Measurements from ENCODE around the gene C22orf23. TPM values are rescaled to one million over a fixed set of nuclear protein-coding genes. Genes with fewer than 3 reads are reported as not detected.

Gene C22orf23
- total and polyA plus RNA-seq, 9 of the 15 experiments (the other 6 are each of a cell fraction or from before 2014, with no cell fraction given) = 0.25 to 1.0 (median 0.53) TPM

DNA sequence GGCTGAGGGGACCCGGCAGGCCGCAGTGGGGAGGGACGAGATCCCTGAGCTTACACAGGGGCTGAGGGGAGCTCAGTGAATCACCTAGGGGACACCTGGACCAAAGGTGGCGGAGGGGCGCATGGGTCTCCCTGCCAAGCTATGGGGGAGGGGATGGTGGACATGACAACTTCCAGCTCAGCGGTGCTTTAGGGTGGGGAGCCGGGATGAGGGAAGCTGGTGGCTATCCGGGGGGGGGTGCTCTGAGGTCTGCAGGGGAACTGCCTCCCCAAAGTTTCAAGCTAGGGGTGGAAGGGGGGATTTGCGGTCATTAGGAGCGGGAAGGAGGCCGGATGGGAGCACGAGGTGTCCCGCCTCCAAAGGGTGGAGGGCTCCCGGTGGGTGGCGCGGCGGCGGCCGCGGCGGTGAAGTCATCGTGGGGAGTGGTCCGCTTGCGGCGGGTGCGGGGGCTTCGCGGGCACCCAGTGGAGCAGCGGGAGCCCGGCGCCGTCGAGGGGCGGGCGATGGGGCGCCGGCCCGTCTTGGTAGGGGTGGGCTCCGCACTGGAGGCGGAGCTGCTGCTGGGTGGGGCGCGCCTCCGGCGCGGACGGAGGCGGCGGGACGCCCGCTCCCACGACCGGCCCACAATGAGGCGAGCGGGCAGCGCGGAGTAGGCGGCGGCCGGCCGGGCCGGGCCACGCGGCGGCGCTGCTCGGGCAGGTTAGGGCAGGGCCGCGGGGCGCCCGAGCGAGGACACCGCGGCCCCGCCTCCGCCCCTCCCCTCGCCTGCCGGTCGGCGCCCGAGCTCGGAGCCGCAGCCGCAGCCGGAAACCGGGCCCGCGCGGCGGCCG is 47.7 kb downstream of the C22orf23 start, which contains the start of gene MICALL1 (continued):
- TF ChIP-seq, protein P1, sequence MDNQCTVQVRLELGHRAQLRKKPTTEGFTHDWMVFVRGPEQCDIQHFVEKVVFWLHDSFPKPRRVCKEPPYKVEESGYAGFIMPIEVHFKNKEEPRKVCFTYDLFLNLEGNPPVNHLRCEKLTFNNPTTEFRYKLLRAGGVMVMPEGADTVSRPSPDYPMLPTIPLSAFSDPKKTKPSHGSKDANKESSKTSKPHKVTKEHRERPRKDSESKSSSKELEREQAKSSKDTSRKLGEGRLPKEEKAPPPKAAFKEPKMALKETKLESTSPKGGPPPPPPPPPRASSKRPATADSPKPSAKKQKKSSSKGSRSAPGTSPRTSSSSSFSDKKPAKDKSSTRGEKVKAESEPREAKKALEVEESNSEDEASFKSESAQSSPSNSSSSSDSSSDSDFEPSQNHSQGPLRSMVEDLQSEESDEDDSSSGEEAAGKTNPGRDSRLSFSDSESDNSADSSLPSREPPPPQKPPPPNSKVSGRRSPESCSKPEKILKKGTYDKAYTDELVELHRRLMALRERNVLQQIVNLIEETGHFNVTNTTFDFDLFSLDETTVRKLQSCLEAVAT (IDR thresholded peaks at IDR 0.05) = 0 out of 4 replicates have a peak, but pooled peaks of 1 of the 2 experiments have one; percentile 20
- TF ChIP-seq PHF8 (IDR thresholded peaks at IDR 0.05; ENCODE audit: borderline replicate concordance, low read length) (peak; percentile 44; the same call in 1 of the 2 replicates), TRIM24 (IDR thresholded peaks at IDR 0.05) (0 out of 4 replicates have a peak, but pooled peaks of 1 of the 2 experiments have one; percentile 10), CCNT2 (IDR thresholded peaks at IDR 0.05; ENCODE audit: borderline replicate concordance, extremely low read depth, insufficient read length, low read depth, low read length) (peak; percentile 85), ZBTB17 (CRISPR knock-in tag; IDR thresholded peaks at IDR 0.05) (no peak)
- TF ChIP-seq, protein P2, sequence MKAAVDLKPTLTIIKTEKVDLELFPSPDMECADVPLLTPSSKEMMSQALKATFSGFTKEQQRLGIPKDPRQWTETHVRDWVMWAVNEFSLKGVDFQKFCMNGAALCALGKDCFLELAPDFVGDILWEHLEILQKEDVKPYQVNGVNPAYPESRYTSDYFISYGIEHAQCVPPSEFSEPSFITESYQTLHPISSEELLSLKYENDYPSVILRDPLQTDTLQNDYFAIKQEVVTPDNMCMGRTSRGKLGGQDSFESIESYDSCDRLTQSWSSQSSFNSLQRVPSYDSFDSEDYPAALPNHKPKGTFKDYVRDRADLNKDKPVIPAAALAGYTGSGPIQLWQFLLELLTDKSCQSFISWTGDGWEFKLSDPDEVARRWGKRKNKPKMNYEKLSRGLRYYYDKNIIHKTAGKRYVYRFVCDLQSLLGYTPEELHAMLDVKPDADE (conservative IDR thresholded peaks at IDR 0.05; ENCODE audit: control insufficient read depth, low read depth, low read length) = peak; percentile 67; the same call in 1 of the 2 replicates
- TF ChIP-seq, protein P3, sequence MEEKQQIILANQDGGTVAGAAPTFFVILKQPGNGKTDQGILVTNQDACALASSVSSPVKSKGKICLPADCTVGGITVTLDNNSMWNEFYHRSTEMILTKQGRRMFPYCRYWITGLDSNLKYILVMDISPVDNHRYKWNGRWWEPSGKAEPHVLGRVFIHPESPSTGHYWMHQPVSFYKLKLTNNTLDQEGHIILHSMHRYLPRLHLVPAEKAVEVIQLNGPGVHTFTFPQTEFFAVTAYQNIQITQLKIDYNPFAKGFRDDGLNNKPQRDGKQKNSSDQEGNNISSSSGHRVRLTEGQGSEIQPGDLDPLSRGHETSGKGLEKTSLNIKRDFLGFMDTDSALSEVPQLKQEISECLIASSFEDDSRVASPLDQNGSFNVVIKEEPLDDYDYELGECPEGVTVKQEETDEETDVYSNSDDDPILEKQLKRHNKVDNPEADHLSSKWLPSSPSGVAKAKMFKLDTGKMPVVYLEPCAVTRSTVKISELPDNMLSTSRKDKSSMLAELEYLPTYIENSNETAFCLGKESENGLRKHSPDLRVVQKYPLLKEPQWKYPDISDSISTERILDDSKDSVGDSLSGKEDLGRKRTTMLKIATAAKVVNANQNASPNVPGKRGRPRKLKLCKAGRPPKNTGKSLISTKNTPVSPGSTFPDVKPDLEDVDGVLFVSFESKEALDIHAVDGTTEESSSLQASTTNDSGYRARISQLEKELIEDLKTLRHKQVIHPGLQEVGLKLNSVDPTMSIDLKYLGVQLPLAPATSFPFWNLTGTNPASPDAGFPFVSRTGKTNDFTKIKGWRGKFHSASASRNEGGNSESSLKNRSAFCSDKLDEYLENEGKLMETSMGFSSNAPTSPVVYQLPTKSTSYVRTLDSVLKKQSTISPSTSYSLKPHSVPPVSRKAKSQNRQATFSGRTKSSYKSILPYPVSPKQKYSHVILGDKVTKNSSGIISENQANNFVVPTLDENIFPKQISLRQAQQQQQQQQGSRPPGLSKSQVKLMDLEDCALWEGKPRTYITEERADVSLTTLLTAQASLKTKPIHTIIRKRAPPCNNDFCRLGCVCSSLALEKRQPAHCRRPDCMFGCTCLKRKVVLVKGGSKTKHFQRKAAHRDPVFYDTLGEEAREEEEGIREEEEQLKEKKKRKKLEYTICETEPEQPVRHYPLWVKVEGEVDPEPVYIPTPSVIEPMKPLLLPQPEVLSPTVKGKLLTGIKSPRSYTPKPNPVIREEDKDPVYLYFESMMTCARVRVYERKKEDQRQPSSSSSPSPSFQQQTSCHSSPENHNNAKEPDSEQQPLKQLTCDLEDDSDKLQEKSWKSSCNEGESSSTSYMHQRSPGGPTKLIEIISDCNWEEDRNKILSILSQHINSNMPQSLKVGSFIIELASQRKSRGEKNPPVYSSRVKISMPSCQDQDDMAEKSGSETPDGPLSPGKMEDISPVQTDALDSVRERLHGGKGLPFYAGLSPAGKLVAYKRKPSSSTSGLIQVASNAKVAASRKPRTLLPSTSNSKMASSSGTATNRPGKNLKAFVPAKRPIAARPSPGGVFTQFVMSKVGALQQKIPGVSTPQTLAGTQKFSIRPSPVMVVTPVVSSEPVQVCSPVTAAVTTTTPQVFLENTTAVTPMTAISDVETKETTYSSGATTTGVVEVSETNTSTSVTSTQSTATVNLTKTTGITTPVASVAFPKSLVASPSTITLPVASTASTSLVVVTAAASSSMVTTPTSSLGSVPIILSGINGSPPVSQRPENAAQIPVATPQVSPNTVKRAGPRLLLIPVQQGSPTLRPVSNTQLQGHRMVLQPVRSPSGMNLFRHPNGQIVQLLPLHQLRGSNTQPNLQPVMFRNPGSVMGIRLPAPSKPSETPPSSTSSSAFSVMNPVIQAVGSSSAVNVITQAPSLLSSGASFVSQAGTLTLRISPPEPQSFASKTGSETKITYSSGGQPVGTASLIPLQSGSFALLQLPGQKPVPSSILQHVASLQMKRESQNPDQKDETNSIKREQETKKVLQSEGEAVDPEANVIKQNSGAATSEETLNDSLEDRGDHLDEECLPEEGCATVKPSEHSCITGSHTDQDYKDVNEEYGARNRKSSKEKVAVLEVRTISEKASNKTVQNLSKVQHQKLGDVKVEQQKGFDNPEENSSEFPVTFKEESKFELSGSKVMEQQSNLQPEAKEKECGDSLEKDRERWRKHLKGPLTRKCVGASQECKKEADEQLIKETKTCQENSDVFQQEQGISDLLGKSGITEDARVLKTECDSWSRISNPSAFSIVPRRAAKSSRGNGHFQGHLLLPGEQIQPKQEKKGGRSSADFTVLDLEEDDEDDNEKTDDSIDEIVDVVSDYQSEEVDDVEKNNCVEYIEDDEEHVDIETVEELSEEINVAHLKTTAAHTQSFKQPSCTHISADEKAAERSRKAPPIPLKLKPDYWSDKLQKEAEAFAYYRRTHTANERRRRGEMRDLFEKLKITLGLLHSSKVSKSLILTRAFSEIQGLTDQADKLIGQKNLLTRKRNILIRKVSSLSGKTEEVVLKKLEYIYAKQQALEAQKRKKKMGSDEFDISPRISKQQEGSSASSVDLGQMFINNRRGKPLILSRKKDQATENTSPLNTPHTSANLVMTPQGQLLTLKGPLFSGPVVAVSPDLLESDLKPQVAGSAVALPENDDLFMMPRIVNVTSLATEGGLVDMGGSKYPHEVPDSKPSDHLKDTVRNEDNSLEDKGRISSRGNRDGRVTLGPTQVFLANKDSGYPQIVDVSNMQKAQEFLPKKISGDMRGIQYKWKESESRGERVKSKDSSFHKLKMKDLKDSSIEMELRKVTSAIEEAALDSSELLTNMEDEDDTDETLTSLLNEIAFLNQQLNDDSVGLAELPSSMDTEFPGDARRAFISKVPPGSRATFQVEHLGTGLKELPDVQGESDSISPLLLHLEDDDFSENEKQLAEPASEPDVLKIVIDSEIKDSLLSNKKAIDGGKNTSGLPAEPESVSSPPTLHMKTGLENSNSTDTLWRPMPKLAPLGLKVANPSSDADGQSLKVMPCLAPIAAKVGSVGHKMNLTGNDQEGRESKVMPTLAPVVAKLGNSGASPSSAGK (IDR thresholded peaks at IDR 0.05) = peak; percentile 62

Measured in K562 (cell line).